Kidney (tissue), 14 donors: Measurements from ENCODE around the gene EIF2B4. TPM values are rescaled to one million over a fixed set of nuclear protein-coding genes. Genes with fewer than 3 reads are reported as not detected.
A peak's percentile ranks its signal among the peaks of the same experiment; 100 is the strongest.

Experiments used
- DNase-seq, 5 donors: peaks; one replicate each; pipeline ENCODE4 v3.0.0-alpha.2; 2013 to 2020
- FAIRE-seq: peaks from 2 replicates; lab custom pipeline; 2012; peaks lifted over from hg19 to GRCh38; lab: Jason Lieb, UNC
- H3K27ac ChIP-seq, 2 donors: one replicate each; pipeline ENCODE4 v1.7.0; 2013; ENCODE audit warnings: low read depth in 2 of 2, low read length in 2 of 2, inconsistent platforms in 1 of 2
- H3K27me3 ChIP-seq: one replicate; pipeline ENCODE4 v1.7.1; 2013; ENCODE audit warnings: low read length, inconsistent platforms; ENCODE audit not compliant: control insufficient read depth, insufficient read depth
- H3K36me3 ChIP-seq, 3 donors: one replicate each; pipeline versions ENCODE4 v1.7.0 to v1.7.1; 2013; ENCODE audit warnings: low read length in 3 of 3, control low read depth in 1 of 3, inconsistent platforms in 1 of 3; ENCODE audit not compliant: insufficient read depth in 3 of 3, control insufficient read depth in 2 of 3
- H3K4me1 ChIP-seq, 3 donors: one replicate each; pipeline versions ENCODE4 v1.7.0 to v1.7.1; 2013; ENCODE audit warnings: low read length in 3 of 3, inconsistent platforms in 1 of 3, low read depth in 1 of 3; ENCODE audit not compliant: control insufficient read depth in 2 of 3, insufficient read depth in 2 of 3
- H3K4me3 ChIP-seq, 3 donors: one replicate each; pipeline versions ENCODE4 v1.7.0 to v1.8.1; 2013; ENCODE audit warnings: low read length in 3 of 3, control low read depth in 1 of 3, inconsistent platforms in 1 of 3
- H3K9ac ChIP-seq, 3 donors: one replicate each; pipeline versions ENCODE4 v1.7.0 to v1.7.1; 2013; ENCODE audit warnings: low read length in 3 of 3, control low read depth in 1 of 3, inconsistent platforms in 1 of 3
- H3K9me3 ChIP-seq, 3 donors: one replicate each; pipeline versions ENCODE4 v1.7.0 to v1.7.1; 2013; ENCODE audit warnings: low read length in 3 of 3, control low read depth in 1 of 3, inconsistent platforms in 1 of 3; ENCODE audit not compliant: control insufficient read depth in 2 of 3, insufficient read depth in 1 of 3
- intact Hi-C: fragments of 100-400 bp; cut with DNase I; formaldehyde crosslinking; loops from one replicate; pipeline ENCODE4 v1.11.1; 2022
- polyA plus RNA-seq: library from polyadenylated mRNA; stranded (reverse); fragments of 350-450 nt; fragmentation: Illumina TruSeq; extraction: RNeasy Lipid Tissue Mini Kit (QIAGEN cat#74804); gene quantifications from one replicate; pipeline ENCODE4 v1.2.3, GENCODE V29; 2014; ENCODE audit warnings: low read depth, low replicate concordance; ENCODE audit not compliant: insufficient read depth
- total RNA-seq: library from RNA; stranded (reverse); fragmentation: NEBNext Ultra II Directional; extraction: Animal tissue kit (Norgen Biotek cat#: 25700); gene quantifications from one replicate; pipeline ENCODE4 v1.2.1, GENCODE V29; 2021
- TF ChIP-seq, protein P1 (sequence below): IDR thresholded peaks from 3 replicates; pipeline ENCODE4 v1.5.1; 2012; ENCODE audit warnings: mild to moderate bottlenecking, moderate library complexity, borderline replicate concordance; ENCODE audit not compliant: insufficient read depth; ENCODE audit errors: extremely low read depth
- donor health status: control.
- donor health status: control.
- donor health status: control.
- donor health status: control.
- donor health status: control.
- donor health status: DM: yes; HTN: yes; CAD: no.
- donor health status: Normal renal cell carcinoma (clear cell type).

Gene EIF2B4
- total and polyA plus RNA-seq, 2 donors from 2014 or later: 35.8 to 49.6 TPM

DNA sequence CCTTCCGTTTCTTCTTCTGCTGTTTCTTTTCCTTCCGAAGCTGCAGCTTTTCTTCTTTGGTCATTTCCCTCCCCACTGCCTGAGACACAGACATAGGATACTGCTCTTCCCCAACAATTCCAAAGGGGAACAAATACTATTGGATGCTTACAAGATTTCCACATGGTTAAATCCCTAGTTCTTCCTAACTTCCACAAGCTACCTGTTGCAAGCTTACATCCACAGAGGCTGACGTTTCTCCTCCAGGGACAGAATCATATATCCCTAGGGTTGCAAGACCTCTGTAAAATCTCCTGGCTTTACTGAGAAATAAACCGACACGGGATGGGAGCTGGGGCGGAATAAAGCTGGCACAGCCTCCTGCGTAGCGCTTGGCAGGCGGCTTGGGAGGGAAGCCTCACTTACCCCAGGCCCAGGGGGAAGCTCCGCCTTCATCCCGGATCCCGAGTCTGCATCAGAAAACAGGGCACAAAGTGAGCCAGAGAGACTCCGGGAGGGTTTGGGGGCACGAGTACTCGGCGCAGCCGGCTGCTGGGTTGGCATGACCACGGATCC is 590 bp downstream of the EIF2B4 start:
- Histone ChIP-seq H3K9me3 (no peaks in the 10 kb centered on the region), H3K4me3 (peak overlapping the region; percentile 75 to 97 (median 78)), H3K9ac (peak overlapping the region; percentile 63 to 92 (median 71)), H3K27me3 (no peaks in the 10 kb centered on the region), H3K4me1 (peaks cover 0 to 16% (median 15%) of the 10 kb centered on the region in 3 donors), H3K27ac (peak overlapping the region; percentile 85 to 91), H3K36me3 (peaks cover 14 to 39% (median 32%) of the 10 kb centered on the region in 3 donors)
- TF ChIP-seq, protein P1, sequence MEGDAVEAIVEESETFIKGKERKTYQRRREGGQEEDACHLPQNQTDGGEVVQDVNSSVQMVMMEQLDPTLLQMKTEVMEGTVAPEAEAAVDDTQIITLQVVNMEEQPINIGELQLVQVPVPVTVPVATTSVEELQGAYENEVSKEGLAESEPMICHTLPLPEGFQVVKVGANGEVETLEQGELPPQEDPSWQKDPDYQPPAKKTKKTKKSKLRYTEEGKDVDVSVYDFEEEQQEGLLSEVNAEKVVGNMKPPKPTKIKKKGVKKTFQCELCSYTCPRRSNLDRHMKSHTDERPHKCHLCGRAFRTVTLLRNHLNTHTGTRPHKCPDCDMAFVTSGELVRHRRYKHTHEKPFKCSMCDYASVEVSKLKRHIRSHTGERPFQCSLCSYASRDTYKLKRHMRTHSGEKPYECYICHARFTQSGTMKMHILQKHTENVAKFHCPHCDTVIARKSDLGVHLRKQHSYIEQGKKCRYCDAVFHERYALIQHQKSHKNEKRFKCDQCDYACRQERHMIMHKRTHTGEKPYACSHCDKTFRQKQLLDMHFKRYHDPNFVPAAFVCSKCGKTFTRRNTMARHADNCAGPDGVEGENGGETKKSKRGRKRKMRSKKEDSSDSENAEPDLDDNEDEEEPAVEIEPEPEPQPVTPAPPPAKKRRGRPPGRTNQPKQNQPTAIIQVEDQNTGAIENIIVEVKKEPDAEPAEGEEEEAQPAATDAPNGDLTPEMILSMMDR: no peak
- intact Hi-C loops: no loop called here
- FAIRE-seq (no peak), DNase-seq (no peak)

DNA sequence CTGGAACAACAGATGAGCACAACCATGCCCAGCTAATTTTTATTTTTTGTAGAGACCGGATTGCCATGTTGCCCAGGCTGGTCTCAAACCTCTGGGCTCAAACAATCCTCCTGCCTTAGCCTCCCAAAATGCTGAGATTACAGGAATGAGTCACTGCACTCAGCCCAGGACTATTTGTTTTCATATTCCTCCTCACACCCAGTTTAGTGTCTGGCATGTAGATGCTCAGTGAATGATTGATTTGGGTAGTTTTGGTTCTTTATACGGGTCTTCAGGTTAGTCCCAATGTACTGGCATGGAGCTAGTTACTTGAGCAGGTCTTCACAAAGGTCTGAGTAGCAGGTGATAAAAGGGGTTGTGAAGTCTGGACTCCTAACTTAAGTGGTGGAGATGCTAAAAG is 6.2 kb downstream of the EIF2B4 start:
- FAIRE-seq: no peak
- peaks cover 13 to 35% (median 26%) of the 10 kb centered on the region in 3 donors for H3K36me3 ChIP-seq
- intact Hi-C loops: no loop called here

DNA sequence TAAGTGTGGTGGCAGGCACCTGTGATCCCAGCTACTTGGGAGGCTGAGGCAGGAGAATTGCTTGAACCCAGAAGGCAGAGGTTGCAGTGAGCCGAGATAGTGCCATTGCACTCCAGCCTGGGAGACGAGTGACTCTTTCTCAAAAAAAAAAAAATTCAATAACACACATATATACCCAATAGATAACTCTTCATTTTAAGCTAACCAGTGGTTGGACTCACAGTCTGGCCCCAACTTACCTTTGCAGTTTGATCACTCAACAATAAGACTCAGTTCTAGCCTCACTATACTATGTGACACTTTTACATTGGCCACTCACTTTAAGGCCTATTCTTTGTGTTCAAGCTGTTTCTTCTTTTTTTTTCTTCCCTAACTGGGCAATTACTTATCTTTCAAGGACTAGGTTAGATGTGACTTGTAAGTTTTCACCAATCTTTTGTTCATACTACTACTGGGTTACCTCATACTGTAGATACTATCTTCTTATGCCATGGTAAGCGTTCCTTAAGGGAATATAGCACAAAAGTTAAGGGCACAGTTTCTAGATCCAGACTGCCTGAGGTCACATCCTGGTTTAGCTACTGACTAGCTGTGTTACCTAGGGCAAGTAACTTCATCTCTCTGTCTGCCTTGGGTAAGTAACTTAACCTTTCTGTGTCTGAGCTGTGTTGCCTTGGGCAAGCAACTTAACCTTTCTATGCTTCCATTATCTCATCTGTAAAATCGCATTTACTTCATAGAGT is 7.3 kb downstream of the EIF2B4 start:
- TF ChIP-seq, protein P1: no peak
- Histone ChIP-seq H3K27me3 (no peaks in the 10 kb centered on the region), H3K36me3 (peaks cover 13 to 26% (median 20%) of the 10 kb centered on the region in 3 donors), H3K4me3 (no peak overlapping the region), H3K9ac (no peak overlapping the region), H3K9me3 (no peaks in the 10 kb centered on the region), H3K27ac (no peak overlapping the region), H3K4me1 (peaks cover 0 to 6% (median 3%) of the 10 kb centered on the region in 3 donors)
- FAIRE-seq (no peak), DNase-seq (no peak)
- intact Hi-C loops: no loop called here

More for the DNA sequence above, 6.2 kb downstream of the EIF2B4 start:
- no peak for DNase-seq
- H3K9me3 ChIP-seq: no peaks in the 10 kb centered on the region
- no peak overlapping the region for H3K9ac ChIP-seq
- H3K27ac ChIP-seq: no peak overlapping the region
- no peaks in the 10 kb centered on the region for H3K27me3 ChIP-seq
- H3K4me3 ChIP-seq: no peak overlapping the region
- TF ChIP-seq, protein P1: no peak
- H3K4me1 ChIP-seq: peaks cover 0 to 3% (median 2%) of the 10 kb centered on the region in 3 donors
